Measurements from ENCODE around the gene OPCML. TPM values are rescaled to one million over a fixed set of nuclear protein-coding genes. Genes with fewer than 3 reads are reported as not detected.

OPCML gene
- total RNA-seq, 1 donor from 2014 or later = 0.12 TPM

- ATAC-seq (no peak), DNase-seq (no peak)
- H3K27me3 ChIP-seq (ENCODE audit: low read depth) = no peaks in the 10 kb centered on the region
- H3K9me3 ChIP-seq = no peaks in the 10 kb centered on the region
- H3K4me3 ChIP-seq = no peak overlapping the region
- no peaks in the 10 kb centered on the region for H3K36me3 ChIP-seq
- H3K27ac ChIP-seq = no peak overlapping the region
- intact Hi-C loops (cut with DNase I) = no loop called here
- TF ChIP-seq CTCF (IDR thresholded peaks at IDR 0.05) = no peak
- H3K4me1 ChIP-seq = no peaks in the 10 kb centered on the region
These were observed 195.1 kb downstream of the OPCML start for GRCh38 chr11:133337193-133337592.

- Histone ChIP-seq H3K36me3 (no peaks in the 10 kb centered on the region), H3K4me3 (no peak overlapping the region), H3K27ac (no peak overlapping the region), H3K4me1 (no peaks in the 10 kb centered on the region), H3K27me3 (ENCODE audit: low read depth) (no peaks in the 10 kb centered on the region), H3K9me3 (no peaks in the 10 kb centered on the region)
- ATAC-seq (no peak), DNase-seq (no peak)
- no peak for TF ChIP-seq CTCF (IDR thresholded peaks at IDR 0.05)
- intact Hi-C loops (cut with DNase I) = no loop called here
These were observed 201.3 kb downstream of the OPCML start for GRCh38 chr11:133331031-133331430.

- intact Hi-C loops (cut with DNase I) = no loop called here
These were observed 205.5 kb downstream of the OPCML start for GRCh38 chr11:133326849-133327248.

GRCh38 chr11:133326332-133326731, 206.0 kb downstream of the OPCML start:
- DNase-seq (no peak), ATAC-seq (peak in 1 of 2 donors; percentile 25)
- Histone ChIP-seq H3K4me3 (no peak overlapping the region), H3K9me3 (no peaks in the 10 kb centered on the region), H3K27ac (no peak overlapping the region), H3K27me3 (ENCODE audit: low read depth) (no peaks in the 10 kb centered on the region), H3K36me3 (no peaks in the 10 kb centered on the region), H3K4me1 (no peaks in the 10 kb centered on the region)
- intact Hi-C loops (cut with DNase I) = no loop called here
- no peak for TF ChIP-seq CTCF (IDR thresholded peaks at IDR 0.05)

More at GRCh38 chr11:133326849-133327248, 205.5 kb downstream of the OPCML start:
- DNase-seq (no peak), ATAC-seq (peak in 1 of 2 donors; percentile 38)
- H3K9me3 ChIP-seq = no peaks in the 10 kb centered on the region
- no peak for TF ChIP-seq CTCF (IDR thresholded peaks at IDR 0.05)
- no peak overlapping the region for H3K4me3 ChIP-seq
- no peak overlapping the region for H3K27ac ChIP-seq
- no peaks in the 10 kb centered on the region for H3K27me3 ChIP-seq (ENCODE audit: low read depth)
- no peaks in the 10 kb centered on the region for H3K4me1 ChIP-seq
- no peaks in the 10 kb centered on the region for H3K36me3 ChIP-seq

DNA sequence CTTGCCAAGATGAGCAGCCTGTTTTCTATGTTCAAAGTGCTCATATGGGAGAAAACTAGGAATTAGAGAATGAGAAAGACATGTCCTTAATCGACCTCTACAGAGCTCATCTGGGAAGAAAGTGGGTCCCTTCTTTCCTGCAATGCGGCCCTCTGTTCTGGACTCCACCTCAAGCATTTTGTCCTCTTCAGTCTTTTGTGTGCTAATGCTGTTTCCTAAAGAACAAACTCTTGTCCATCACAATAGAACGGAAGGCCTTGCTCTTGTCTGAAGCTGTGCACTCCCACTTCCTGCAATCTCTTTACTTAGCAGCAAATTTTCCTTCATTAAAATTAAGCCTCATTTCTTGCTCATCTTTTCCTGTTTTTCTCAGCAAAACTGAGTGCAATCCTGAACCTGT, 206.6 kb downstream of the OPCML start:
- no peak overlapping the region for H3K4me3 ChIP-seq
- H3K4me1 ChIP-seq = no peaks in the 10 kb centered on the region
- H3K27me3 ChIP-seq (ENCODE audit: low read depth) = no peaks in the 10 kb centered on the region
- H3K9me3 ChIP-seq = no peaks in the 10 kb centered on the region
- no peak for TF ChIP-seq CTCF (IDR thresholded peaks at IDR 0.05)
- no peak overlapping the region for H3K27ac ChIP-seq
- ATAC-seq (no peak), DNase-seq (no peak)
- intact Hi-C loops (cut with DNase I) = no loop called here
- no peaks in the 10 kb centered on the region for H3K36me3 ChIP-seq

GRCh38 chr11:133323354-133323753, 208.9 kb downstream of the OPCML start:
- no peaks in the 10 kb centered on the region for H3K4me1 ChIP-seq

More at GRCh38 chr11:133323354-133323753, 208.9 kb downstream of the OPCML start:
- H3K9me3 ChIP-seq = no peaks in the 10 kb centered on the region
- no peak for TF ChIP-seq CTCF (IDR thresholded peaks at IDR 0.05)
- H3K27me3 ChIP-seq (ENCODE audit: low read depth) = no peaks in the 10 kb centered on the region
- no peak for DNase-seq
- H3K36me3 ChIP-seq = no peaks in the 10 kb centered on the region
- intact Hi-C loops (cut with DNase I) = no loop called here
- no peak overlapping the region for H3K4me3 ChIP-seq
- ATAC-seq = no peak
- no peak overlapping the region for H3K27ac ChIP-seq

All from lower lobe of right lung (tissue), 2 donors.